GM12873 (cell line): ENCODE measurements around the gene RPS2.

Source experiments
- TF ChIP-seq, protein P1 (sequence below): IDR thresholded peaks from 2 replicates; pipeline ENCODE4 v1.5.1; 2012; ENCODE audit warnings: low read depth, mild to moderate bottlenecking, moderate library complexity, low read length, control low read depth; ENCODE audit not compliant: insufficient read depth; ENCODE audit errors: missing control alignments

Gene RPS2

DNA sequence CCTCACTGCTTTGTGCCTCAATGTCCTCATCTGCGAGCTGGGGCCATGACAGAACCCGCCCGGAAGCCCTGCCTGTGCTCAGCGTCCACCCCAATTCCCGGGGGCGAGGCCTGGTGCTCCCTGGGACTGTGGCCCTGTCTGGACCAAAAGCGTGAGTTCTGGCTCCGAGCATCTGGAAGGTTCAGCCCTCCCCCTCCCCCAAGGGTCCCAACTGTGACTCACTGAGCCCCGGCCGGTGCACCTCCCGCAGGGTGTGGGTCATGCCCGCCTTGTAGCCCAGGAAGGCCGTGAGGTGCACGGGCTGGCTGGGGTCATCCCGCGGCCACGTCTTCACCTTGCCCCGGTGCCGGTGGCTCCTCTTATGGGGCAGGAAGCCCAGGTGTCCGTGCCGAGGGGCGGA lies 10.9 kb downstream of the RPS2 start:
- TF ChIP-seq, protein P1, sequence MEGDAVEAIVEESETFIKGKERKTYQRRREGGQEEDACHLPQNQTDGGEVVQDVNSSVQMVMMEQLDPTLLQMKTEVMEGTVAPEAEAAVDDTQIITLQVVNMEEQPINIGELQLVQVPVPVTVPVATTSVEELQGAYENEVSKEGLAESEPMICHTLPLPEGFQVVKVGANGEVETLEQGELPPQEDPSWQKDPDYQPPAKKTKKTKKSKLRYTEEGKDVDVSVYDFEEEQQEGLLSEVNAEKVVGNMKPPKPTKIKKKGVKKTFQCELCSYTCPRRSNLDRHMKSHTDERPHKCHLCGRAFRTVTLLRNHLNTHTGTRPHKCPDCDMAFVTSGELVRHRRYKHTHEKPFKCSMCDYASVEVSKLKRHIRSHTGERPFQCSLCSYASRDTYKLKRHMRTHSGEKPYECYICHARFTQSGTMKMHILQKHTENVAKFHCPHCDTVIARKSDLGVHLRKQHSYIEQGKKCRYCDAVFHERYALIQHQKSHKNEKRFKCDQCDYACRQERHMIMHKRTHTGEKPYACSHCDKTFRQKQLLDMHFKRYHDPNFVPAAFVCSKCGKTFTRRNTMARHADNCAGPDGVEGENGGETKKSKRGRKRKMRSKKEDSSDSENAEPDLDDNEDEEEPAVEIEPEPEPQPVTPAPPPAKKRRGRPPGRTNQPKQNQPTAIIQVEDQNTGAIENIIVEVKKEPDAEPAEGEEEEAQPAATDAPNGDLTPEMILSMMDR, result no peak

DNA sequence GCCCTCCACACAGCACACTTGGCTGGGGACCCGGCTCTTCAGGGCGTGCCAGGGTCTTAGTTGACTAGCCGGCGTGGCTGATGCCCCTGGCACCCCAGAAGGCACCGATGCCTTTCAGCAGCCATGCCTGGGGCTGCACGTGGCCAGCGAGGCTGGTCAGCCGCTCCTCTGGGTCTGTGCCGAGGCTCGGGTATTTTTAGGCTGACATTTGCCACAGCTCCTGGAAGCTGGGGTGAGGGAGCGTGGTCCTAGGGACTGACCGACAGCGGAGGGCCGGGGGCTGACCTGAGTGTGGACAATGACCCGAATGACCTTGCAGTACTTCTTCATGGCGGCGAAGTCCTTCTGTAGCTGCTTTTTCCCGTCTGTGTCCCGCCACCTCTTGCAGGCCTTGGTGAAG lies 14.1 kb downstream of the RPS2 start:
- TF ChIP-seq, protein P1, result no peak

DNA sequence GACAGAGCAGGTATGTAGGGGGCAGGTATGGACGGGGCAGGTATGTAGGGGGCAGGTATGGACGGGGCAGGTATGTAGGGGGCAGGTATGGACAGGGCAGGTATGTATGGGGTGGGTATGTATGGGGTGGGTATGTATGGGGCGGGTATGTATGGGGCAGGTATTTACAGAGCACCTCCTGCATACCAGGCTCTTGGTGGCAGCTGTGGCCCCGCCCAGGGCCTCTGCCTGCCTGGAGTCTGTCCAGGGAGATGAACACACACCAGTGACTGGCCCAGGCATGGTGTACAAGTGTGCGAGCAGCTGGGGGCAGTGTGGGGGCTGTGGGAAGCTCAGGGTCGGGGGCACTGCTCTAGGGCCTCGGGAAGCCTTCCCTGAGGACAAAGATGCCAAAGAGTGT lies 14.6 kb downstream of the RPS2 start:
- TF ChIP-seq, protein P1, result no peak

DNA sequence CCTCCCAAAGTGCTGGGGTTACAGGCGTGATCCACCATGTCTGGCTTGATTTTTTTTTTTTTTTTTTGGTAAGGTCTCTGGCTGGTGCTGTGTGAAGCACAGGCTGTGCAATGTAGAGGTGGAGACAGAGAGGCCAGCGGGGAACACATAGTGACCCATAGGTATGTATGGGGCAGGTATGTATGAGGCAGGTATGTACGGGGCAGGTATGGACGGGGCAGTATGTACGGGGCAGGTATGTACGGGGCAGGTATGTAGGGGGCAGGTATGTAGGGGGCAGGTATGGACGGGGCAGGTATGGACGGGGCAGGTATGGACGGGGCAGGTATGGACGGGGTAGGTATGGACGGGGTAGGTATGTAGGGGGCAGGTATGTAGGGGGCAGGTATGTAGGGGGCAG lies 15.1 kb downstream of the RPS2 start:
- TF ChIP-seq, protein P1, result no peak

DNA sequence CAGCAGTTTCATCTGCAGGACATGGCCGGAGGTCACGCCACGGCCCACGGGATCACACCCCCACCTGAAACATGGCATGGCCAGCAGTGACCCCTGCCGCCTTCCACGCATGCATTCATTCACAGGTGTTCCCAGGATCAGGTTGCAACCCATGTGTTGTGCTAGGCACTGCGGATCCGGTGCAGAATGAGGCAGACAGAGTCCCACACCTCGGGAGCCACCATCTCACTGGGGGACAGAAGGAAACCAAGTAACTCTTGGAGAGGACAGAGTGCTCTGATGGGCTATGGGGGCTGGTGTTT lies 17.3 kb downstream of the RPS2 start:
- TF ChIP-seq, protein P1, result no peak

DNA sequence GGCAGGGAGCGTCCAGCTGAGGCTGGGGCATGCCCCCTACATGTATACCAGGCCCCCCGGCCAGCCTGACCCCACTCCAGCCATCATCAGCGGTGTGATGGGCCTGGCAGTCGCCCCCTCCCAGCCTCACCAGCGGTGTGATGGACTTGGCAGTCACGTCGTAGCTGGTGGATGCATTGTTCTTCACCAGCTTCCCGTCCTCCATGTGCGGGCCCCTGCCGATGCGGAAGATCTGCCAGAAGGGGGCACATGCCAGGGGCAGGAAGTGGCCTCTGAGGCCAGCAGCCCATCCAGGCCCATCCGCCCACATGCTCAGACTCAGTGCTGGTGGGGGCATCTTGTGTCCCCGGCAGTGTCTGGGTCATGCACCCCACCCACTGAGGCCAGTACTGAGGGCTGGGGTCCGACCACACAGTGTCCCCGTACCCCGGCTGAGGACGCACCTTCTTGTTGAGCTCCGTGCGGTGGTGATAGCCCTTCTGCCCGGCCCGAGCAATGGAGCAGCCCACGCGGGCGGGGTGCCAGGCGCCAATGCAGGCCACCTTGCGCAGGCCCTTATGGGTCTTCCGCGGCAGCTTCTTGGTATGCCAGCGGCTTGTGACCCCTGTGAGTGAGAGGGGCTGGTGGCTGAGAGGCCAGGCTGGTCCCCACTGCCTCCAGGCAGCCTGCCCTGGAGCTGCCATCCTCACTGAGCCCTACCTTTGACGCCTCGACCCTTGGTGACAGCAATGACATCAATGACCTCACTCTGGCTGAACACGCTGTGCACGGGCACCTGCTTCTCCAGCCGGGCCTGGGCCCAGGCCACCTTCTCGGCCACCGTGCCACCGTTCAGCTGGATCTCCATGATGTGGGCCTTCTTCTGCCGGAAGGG lies 17.9 kb downstream of the RPS2 start:
- TF ChIP-seq, protein P1, result no peak

DNA sequence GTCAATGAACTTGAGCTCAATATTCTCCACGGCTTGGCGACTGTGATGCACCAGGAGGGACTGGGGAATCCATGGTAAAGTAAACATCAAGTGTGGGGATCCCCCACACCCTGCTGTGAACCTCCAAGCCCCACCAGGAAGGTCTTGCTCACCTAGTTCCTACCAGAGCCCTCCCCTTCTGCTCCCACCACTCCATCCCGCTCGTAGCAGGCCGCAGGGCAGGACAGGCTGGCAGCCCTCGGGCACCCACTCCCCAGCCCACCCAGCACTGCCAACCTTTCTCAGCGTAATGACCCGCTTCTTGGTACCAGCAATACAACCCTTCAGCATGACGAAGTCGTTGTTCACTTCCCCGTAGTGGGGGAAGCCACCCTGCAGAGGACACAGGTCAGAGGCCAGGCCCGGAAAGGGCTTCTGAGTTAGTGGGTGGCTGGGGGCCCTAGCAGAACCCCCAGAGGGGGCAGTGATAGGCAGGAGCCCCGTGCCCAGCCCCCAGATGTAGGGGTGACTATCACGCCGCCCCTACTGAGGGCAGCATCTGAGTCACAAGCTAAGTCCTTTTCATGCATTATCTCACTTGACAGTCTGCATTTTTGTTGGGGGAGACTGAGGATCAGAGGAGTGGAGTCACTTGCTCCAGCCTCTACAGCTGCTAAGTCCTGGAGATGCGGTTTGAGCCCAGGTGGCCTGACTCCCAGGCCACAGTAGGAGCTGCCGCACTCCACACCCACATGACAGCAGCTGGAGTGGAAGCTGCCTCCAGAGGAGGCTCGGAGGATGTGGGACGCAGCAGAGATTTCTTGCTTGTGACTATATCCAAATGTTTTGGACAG lies 18.9 kb downstream of the RPS2 start:
- TF ChIP-seq, protein P1, result no peak
